Measurements from ENCODE around the gene RASGRF1.

The RASGRF1 gene

DNA sequence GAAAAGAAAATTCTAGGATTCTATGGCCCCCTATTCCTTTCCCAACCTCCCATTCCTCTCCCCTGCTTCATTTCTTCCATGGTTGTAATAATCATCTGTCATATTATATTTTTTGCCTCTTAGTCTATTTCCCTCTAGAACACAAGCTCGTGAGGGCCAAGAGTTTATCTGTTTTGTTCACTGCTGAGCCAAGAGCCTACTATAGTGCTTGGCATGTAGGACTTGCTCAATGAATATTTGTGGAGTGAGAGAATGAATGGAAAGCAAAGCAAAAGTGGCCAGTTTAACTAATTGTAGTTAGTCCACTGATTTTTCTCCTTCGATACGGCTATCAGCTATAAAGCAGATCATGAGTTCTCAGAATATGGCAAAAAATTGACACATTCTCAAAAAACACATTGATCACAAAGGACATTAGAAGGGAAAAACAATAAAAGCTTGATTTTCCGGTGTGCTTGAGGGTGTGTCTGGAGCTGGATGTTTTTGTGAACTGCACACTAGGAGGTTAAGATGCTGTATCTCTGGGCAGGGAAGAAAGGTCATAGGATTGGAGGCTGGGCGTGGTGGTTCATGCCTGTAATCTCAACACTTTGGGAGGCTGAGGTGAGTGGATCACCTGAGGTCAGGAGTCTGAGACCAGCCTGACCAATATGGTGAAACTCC is 120.8 kb downstream of the RASGRF1 start:
- no peak overlapping the region for H3K4me3 ChIP-seq (ENCODE audit: low read depth, low read length)
- TF ChIP-seq, protein P1, sequence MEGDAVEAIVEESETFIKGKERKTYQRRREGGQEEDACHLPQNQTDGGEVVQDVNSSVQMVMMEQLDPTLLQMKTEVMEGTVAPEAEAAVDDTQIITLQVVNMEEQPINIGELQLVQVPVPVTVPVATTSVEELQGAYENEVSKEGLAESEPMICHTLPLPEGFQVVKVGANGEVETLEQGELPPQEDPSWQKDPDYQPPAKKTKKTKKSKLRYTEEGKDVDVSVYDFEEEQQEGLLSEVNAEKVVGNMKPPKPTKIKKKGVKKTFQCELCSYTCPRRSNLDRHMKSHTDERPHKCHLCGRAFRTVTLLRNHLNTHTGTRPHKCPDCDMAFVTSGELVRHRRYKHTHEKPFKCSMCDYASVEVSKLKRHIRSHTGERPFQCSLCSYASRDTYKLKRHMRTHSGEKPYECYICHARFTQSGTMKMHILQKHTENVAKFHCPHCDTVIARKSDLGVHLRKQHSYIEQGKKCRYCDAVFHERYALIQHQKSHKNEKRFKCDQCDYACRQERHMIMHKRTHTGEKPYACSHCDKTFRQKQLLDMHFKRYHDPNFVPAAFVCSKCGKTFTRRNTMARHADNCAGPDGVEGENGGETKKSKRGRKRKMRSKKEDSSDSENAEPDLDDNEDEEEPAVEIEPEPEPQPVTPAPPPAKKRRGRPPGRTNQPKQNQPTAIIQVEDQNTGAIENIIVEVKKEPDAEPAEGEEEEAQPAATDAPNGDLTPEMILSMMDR (IDR thresholded peaks at IDR 0.05; ENCODE audit: insufficient read depth, low read depth, low read length, missing control alignments): no peak
- no peak for DNase-seq (ENCODE audit: low read depth)

DNA sequence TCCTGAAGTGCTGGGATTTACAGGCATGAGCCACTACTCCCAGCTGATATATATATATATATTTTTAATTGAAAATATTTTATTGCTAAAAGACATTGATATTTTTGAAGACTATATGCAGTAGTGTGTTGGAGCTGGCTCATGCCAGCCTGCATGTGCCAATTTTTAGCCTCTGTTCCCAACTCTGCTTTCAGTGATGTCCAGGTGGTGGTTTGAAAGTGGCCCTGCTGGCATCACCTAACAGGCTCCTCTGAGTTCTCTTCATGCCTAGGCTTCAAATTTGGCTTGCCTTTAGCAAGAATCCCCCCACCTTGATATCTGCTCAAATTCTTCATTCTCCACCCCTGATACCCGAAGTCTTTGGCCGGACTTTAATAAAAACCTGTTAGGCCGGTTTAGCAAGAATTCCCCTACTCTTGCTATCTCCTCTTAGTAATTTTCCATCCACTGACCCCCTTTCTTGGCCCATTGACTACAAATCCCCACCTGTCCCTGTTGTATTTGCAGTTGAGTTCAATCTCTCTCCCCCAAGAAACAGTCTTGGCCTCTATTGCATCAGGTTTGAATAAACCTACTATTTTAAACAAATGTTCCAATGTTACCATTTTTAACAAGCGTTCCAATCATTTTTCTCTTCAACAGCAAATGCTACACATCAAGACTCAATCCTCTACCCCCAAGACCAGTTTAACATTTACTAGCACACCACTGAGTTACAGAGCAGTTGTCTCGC is 121.9 kb downstream of the RASGRF1 start:
- DNase-seq (ENCODE audit: low read depth): no peak
- TF ChIP-seq, protein P1 (IDR thresholded peaks at IDR 0.05; ENCODE audit: insufficient read depth, low read depth, low read length, missing control alignments): no peak

DNA sequence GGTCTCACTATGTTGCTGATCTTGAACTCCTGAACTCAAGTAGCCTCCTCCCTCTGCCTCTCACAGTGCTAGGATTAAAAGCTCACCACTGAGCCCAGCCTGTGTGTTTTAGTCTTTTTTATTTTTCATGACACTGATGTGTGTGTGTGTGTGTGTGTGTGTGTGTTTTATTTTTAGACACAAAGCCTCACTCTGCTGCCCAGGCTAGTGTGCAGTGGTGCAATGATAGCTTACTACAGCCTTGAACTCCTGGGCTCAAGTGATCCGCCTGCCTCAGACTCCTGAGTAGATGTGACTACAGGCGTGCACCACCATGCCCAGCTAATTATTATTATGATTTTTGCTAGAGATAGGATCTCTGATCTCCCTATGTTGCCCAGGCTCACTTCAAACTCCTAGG is 122.5 kb downstream of the RASGRF1 start:
- H3K4me3 ChIP-seq (ENCODE audit: low read depth, low read length): no peak overlapping the region
- TF ChIP-seq, protein P1 (IDR thresholded peaks at IDR 0.05; ENCODE audit: insufficient read depth, low read depth, low read length, missing control alignments): no peak
- DNase-seq (ENCODE audit: low read depth): no peak

More for the DNA sequence above, 121.9 kb downstream of the RASGRF1 start:
- H3K4me3 ChIP-seq (ENCODE audit: low read depth, low read length): no peak overlapping the region

DNA sequence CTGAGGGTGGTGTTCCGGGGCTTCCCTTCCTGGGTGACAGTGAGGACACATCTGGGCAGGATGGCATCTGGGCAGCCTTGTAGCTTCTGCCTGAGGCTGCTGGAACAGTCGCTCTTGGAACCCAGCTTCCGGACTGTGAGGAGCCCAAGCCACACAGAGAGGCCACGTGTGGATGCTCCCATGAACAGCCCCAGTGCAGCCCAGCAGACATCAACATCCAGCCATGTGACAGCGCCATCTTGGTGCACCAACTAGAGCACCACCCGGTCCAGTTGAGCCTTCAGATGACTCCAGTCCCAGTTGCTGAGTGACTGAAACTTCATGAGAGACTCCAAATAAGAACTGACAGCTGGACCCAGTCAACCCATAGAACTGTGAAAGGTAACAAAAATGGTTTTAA is 130.3 kb downstream of the RASGRF1 start:
- no peak overlapping the region for H3K4me3 ChIP-seq (ENCODE audit: low read depth, low read length)
- DNase-seq (ENCODE audit: low read depth): no peak
- TF ChIP-seq, protein P1 (IDR thresholded peaks at IDR 0.05; ENCODE audit: insufficient read depth, low read depth, low read length, missing control alignments): no peak

DNA sequence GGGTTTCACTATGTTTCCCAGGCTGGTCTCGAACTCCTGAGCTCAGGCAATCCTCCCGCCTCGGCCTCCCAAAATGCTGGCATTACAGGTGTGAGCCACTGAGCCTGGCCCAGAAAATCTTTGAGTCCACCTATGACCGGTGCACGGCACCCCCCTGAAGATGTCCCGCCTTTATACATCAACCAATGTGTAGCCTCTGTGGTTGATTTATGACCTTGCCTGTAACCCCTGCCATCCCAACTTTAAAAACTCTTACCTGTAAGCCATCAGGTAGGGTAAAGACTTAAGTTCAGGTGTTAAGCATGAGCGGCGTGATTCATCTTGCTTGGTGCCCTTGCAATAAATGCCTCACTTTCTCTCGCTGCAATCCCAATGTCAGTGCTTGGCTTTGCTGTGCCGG is 131.2 kb downstream of the RASGRF1 start:
- TF ChIP-seq, protein P1 (IDR thresholded peaks at IDR 0.05; ENCODE audit: insufficient read depth, low read depth, low read length, missing control alignments): no peak
- H3K4me3 ChIP-seq (ENCODE audit: low read depth, low read length): no peak overlapping the region
- no peak for DNase-seq (ENCODE audit: low read depth)

DNA sequence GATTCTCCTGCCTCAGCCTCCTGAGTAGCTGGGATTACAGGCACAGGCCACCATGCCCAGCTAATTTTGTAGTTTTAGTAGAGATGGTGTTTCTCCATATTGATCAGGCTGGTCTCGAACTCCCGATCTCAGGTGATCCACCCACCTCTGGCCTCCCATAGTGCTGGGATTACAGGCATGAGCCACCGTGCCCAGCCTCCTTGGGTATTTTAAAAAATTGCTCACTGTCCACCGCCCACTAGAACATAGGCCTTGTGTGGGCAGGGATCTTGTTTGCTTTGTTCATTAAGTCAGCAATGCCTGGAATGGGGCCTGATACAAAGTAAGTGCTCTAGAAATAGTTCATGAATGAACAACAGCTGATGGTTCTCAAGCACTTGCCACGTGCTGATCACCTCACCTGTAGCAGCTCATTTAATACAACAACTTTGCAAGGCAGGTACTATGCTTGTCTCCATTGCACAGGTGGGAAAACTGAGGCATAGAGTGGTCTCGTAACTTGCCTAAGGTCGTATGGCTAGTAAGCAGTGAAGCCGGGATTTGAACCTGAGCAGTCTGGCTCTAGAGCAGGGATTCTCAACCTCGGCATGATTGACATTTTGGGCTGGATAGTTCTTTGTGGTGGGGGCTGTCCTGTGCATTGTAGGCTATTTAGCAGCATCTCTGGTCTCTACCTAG is 133.0 kb downstream of the RASGRF1 start:
- TF ChIP-seq, protein P1 (IDR thresholded peaks at IDR 0.05; ENCODE audit: insufficient read depth, low read depth, low read length, missing control alignments): no peak
- DNase-seq (ENCODE audit: low read depth): no peak
- H3K4me3 ChIP-seq (ENCODE audit: low read depth, low read length): no peak overlapping the region
